A204.1 (cell line): ENCODE results near the gene MCUR1.
A peak's percentile ranks its signal among the peaks of the same experiment; 100 is the strongest.
"Not testable (repeated sequence)": the region's sequence is repeated elsewhere in the genome, so short reads cannot be mapped to it uniquely, and the experiment has no call there.

Experiments used
- FAIRE-seq: peaks from 2 replicates; lab custom pipeline; 2012; peaks lifted over from hg19 to GRCh38; lab: Jason Lieb, UNC

The MCUR1 gene

DNA sequence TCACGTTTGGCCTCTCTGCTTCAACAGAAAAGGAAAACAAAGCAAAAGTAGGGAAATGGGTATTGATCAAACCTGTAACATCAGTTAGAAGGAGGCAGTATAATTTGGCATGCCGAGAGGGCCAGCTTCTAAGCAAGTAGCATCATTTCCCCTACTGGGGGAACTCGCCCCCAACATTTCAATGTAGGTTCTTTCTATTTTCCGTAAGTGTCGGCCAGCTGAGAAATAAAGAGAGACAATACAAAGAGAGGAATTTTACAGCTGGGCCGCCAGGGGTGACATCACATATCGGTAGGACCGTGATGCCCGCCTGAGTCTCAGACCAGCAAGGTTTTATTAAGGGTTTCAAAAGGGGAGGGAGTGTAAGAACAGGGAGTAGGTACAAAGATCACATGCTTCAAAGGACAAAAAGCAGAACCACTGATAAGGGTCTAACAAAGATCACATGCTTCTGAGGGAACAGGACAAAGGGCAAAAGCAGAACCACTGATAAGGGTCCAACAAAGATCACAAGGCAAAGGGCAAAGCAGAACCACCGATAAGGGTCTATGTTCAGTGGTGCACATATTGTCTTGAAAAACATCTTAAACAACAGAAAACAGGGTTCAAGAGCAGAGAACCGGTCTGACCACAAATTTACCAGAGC lies 14.4 kb upstream of the MCUR1 start:
- FAIRE-seq: not testable (repeated sequence)

DNA sequence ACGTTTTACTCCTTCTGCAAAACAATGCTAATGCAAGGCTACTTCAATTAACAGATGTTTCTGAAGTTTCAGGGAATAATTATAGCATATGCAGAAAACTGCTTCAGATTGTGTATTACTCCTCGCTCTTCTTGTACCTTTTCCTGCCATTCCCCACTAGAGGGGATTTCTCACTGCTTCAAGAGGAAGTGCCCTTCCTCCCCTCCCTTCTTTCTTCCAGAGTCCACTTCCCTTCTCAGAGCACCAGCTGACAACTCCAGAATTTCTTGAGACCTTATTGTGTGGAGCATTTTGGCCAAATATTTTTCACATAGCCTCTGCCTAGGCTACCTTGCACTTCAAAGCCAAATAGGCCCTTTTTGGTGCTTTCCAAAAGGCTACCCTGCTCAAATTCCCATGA lies 12.7 kb upstream of the MCUR1 start:
- FAIRE-seq: no peak

DNA sequence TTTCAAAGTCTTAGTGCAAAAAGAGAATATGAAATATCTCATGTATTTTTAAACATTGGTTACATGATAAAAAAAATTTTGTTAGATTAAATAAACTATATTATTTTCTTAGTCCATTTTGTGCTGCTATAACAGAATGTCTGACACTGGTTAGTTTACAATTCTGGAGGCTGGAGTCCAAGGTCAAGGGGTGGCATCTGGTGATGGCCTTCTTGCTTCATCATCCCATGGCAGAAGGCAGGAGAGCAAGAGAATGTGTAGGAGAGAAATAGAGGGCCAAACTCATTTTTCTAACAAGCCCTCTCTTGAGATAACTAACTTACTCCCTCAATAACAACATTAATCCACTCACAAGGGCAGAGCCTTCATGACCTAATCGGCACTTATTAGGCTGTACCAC lies 11.5 kb upstream of the MCUR1 start:
- no peak for FAIRE-seq

DNA sequence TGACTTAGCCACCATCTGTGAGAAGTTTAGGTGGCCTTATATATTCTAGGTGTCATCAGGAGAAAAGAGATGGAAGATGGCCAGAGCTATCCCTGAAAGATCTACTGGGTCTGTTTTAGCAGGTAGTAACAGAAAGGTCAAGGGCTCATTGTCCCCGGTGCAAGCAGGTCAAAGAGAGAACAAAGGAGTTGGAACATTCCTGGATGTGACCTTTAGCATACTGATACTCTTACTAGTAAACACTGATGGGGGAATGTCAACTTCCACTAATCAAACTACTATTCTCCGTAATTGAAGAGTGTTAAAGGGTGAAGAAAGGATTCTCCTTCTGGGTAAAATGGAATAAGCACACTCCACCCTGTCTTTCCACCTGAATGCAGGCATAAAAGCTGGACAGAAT lies 4.0 kb upstream of the MCUR1 start:
- no peak for FAIRE-seq

DNA sequence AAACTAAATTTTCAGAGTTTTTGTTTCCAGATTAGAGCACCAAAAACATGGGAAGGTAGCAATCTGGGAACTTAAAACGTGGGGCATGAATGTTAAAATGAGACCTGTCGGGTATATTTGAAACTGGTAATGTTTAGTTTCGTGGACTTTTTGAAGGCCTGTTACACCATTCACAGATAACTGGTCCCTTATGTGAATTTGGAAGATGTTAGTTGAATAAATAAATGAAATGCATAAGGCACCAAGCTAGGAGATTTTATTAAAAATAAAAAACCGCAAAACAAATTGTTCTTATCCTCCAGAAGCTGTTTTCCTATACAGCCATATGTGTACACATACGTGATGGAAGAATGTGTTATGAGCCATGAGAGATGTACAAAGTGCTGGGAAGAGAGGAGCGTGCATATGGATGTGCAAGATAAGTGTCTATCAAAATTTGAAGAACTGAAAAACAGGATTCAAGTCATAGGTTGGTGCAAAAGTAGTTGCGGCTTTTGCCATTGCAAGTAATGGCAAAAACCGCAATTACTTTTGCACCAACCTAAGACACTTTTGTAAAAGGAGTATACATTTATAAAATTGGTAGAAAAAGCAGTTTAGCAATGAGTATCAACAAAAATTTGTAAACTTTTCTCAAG lies 700 bp upstream of the MCUR1 start:
- FAIRE-seq: no peak

DNA sequence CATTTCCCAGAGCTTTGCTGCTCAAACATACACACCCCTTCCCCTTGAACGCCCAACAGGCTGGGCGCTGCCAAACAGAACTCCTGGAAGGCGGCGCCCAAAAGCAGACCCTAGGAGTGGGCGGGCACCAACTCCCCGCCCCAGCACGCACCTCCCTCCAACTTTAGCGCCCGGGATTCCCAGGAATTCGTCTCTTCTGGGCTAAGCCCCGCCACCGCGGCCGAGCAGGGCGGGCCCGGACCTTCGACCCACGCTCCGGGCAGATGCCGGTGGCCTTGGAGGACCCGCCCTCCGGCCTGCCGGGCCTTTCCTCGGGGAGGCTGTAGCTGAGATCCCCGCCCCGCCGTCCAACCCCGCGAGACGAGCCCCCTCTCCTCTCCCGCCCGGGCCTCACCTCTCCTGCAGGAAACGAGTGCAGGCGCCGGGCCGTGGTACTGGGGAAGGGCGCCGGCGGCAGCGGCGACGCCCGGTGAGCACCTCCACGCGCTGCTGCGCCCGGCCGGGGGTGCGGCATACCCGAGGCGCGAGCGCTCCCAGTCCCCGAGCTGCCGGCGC lies 659 bp downstream of the MCUR1 start:
- FAIRE-seq: no peak

DNA sequence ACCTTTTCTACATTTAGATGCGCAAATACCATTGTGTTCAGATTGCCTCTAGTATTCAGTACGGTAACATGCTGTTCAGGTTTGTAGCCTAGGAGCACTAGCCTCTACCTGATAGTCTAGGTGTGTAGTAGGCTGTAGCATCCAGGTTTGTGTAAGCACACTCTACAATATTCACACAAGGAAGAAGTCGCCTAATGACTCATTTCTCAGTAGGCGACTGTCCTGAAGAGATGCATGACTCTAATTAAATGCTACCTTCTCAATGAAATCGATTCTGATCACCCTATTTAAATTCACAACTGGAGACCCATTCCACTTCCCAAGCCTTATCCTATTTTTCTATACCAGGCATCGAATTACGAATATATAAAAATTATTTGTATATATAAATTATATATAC lies 1.3 kb downstream of the MCUR1 start:
- FAIRE-seq: no peak

DNA sequence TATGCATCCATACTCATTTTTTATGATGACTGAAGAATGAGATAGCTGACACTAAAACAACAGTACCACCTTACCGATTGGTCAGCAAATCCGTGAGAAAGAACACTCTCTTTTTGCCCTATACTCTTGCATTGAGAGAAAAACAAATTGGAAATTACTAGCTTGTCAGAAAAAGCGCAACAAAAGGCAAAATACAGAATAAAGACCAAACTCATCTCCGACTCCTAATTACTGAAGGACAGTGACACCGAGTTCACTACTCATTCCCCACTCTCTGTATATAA lies 2.1 kb downstream of the MCUR1 start:
- FAIRE-seq: no peak

DNA sequence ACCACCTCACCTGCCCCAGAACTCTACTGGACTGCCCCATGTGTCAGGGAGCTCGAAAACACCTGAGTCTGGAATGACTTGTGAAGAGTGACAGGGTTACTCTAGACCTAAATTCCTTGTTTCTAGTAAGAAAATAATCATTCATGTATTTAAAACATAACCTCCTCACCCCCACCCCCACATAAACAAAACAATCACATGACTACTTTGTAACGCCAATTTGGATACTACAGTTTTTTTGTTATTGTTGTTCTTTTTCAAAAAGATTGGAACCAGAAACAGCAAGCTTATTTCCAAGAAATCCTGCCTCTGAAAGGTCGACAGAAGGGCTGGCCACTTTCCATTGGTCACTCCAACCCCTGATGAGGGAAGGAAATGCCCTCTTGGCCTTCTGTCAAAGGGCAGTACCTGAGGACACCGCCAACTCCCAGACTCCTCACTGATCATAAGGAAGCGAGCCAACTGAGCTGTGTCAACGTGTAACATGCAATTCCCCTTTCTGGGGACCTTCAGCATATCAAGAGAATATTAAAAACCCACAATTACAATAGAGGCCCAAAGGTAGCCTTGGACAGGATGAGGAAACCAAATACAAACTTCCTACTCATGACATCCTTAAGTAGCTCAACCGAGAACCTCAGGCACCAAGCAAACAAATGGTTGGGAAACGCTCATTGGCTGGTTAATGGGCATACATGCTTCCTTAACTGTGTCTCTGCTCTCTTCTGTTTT lies 2.6 kb downstream of the MCUR1 start:
- no peak for FAIRE-seq

DNA sequence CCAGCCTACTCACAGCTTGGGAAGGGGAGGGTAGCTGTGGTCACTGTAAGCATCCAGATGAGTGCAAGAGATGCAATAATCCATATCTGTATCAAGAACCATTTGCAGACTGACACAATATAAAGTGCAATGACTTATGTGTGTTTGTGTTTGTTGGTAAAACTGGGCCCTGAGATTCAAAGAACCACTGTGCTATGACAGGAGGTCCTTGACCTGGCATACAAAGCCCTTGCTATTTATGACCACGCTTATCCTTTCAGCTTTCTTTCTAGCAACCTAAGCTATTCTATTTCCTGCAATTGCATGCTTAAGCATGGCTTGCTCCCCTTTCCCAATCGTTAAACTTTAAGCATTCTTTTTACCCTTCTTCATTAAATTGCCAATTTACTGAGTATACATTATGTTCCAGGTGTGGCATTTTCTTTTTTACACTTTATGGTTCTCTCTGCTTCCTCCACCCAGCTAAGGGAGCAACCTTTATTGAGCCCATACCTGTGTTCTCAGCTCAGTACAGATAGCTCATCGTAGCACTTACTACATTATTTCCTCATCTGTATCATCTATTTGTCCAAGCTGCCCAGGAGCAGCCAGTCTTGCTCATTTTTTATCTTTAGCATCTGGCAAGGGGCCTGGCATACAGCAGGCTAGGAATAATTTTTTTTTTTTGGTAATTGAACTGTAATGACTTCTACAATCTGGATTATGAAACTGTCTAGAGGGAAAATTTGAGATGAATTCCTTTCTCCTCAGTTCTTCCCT lies 3.5 kb downstream of the MCUR1 start:
- FAIRE-seq: no peak

DNA sequence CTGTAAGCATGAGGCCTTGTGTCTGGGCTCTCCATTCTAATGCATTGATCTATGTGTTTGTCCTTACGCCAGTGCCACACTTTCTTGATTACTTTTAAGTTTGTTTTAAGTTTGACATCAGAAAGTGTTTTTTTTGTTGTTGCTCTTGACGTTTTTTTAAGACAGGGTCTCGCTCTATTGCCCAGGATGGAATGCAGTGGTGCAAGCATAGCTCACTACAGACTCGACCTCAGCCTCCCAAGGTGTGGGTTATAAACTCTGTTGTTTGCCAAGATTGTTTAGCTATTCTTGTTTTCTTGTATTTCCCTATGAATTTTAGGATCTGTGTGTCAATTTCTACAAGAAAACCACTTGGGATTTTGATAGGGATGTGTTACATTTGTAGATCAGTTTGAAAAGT lies 5.6 kb downstream of the MCUR1 start:
- no peak for FAIRE-seq

DNA sequence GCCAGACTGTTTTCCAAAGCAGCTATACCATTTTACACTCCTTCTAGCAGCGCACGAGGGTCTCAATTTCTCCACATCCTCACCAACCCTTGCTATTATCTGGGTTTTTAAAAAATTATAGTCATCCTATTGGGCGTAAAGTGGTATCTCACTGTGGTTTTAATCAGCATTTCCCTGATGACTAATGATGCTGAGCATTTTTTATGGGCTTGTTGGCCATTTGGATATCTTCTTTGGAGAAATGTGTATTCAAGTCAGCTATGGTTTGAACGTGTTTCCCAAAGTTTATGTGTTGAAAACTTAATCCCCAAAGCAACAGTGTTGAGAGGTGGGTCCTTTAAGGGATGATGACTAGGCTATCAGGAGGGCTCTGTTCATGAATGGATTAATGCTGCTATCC lies 6.7 kb downstream of the MCUR1 start:
- no peak for FAIRE-seq

DNA sequence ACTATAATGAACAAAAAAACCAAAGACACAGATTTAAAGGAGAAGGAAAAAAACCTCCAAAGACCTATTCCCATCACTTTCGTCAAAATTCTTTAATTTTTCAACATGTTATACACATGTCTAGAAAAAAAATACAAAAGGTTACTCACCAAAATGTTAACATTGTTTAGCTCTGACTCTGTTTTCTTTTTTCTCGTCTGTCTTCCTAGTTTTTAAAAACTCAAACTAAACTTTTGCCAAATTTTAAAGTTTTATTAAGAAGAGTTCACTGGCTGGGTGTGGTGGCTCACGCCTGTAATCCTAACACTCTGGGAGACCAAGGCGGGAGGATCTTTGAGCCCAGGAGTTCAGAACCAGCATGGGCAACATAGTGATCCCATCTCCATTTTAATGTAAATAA lies 10.8 kb downstream of the MCUR1 start:
- FAIRE-seq: no peak

DNA sequence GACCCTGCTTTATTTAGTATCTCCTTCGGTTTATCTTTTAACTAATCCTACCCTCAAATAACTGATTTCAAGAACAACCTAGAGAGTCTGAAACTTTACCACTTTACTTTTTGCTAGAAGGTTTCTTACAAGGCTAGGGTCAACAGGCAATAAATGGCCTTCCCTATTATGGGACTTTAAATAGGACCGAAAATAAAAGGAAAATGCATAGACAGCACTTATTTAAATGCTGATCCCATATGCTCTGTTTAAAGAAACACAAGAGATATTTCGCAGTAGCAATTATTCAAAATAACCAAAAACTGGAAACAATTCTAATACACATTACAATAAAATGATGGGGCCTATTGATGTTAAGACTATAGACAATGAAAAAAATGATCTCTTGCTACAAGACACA lies 13.7 kb downstream of the MCUR1 start:
- no peak for FAIRE-seq

DNA sequence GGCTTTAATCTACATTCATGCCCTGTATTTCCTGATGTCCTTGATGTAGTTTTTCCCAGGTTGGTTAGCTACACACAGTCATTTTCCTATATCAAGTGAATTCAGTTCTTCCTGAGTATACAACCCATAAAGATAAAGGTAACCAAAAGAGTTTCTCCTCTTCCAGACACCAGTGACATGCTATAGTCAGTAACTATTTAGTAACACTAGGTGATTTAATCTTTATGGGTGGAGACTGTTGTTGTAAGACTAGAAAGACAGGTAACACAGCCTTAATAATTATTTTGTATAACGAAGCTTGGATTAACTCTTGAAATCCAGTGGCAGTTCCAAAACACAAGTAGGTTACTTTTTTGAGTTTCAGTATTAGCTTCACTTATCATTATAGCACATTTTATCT lies 17.6 kb downstream of the MCUR1 start:
- FAIRE-seq: no peak

DNA sequence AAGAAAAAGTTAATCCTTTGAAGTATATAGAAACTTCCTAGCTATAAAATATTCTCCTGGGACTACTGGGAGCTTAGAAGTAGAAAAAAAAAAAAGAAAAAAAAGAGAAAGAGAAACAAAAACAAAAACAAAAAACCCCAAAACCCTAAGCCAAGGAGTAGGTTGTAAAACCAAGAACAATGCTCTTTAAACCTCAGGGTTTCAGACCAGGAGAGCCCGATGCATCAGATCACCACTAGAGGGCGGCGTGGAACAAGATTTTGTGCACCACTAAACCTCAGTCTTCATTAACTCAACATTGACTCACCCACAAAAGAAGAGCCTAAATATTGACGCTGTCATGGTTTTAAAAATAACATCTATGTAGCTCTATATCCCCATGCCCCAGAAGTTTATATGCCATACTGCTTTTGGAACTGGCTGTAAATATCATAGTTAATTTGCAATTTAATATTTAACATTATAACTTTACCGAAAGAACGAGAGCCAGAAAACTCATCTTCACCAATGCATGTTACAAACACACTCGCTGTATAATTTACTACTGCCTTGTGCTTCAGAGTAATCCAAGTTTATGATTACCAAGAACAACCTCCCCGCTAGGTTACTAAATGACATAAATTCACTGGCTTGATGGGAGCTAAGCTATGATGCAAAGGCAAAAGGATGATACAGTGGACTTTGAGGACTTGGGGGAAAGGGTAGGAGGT lies 19.2 kb downstream of the MCUR1 start:
- peak; percentile 93 for FAIRE-seq

DNA sequence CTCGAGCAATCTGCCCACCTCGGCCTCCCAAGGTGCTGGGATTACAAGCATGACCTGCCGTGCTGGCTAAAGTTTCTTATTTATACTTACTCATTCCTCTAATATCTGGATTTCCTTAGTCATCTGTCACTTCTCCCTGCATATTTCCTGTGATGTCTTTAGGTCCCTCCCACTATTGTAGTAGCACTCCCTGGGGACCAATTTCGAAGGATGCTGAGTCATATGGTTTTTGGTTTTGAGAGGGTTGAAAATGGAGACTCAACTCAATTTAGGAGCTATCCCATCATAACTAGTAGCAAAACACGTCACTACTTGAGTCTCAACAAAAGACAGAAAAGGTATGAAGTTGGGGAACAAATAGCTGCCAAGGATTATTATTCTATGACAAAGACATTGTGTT lies 20.2 kb downstream of the MCUR1 start:
- FAIRE-seq: no peak

DNA sequence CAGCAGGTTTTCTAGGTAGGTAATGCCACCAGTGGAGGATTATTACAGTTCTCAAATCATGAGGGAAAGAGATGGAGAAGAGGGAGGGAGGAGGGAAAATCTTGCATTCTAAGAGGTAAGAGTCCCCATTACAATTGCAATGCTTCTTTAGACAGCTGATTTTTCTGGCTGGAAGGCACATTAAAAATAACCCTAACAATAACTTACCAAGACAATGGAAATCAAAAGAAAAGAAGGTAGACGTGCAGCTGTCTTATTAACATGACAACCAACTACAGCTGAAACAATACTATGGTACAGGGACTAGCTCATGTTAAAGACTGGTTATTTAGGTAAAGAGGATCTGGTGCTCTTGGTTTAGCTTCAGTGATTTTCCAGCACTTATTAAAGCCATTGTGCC lies 24.6 kb downstream of the MCUR1 start:
- FAIRE-seq: no peak

DNA sequence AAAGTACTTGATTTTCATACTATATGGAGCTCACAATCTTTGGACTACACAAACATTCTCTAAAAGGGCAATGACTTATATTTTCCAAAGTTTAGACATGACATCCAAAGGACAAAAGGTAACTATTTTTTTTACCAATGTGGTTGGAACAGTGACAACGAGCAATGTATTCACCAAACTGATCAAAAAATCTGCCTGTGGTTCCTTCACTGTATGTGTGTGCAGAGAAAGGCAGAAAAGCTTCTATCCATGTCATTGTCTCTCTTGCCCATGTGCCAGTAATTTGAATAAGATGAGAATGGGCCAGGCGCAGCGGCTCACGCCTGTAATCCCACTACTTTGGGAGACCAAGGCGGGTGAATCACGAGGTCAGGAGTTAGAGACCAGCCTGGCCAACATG lies 25.5 kb downstream of the MCUR1 start:
- FAIRE-seq: no peak

DNA sequence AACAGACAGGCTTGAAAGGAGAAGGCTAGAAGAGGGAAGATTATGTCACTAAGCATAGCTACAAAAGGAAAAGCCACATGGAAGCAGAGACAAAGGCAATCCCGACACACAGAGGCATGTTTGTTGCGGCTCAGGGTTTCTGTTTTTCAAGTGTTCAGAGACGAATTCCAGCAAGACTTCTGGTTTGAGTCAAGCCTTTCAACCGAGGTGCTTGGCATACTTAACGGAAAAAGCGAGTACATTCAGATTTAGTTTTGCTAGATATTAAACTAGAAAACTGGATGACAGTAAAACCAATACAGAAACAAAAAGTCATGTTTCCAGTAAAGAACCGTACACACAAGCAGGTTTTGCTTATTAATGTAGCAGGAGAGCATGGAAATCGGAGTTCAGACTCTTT lies 27.2 kb downstream of the MCUR1 start:
- FAIRE-seq: no peak

DNA sequence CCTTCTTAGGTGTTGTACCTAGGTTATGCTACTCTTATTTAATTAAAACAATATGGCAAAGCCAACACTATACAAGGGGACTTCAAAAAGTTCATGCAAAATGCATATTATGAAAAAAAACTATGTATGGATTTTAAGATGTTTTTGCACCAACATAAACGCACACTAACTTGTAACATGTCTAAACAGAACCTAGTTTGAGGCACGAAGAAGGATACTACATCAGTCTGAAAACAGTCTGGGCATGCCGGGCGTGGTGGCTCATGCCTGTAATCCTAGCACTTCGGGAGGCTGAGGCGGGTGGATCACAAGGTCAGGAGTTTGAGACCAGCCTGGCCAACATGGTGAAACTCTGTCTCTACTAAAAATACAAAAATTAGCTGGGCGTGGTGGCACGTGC lies 34.2 kb downstream of the MCUR1 start:
- FAIRE-seq: not testable (repeated sequence)

DNA sequence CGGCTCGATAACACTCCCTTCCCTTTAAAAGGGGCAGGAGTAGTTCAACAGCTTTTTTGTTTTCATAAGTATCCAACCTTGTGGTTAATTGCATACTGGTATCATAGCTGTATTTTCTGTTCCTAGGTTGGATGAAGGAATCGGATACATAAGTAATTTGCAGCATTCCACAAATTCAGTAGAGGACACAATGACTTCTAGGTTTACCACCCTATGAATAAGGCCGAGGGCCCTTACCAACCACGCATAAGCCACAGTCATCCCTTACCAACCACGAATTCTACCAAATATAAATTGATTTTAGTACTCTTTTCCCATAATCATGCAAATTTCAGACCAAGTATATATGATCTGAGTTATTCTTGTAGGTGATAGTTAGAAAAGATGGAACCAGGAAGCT lies 36.3 kb downstream of the MCUR1 start:
- FAIRE-seq: no peak
